ENCODE measurements around the gene HGFAC. TPM values are rescaled to one million over a fixed set of nuclear protein-coding genes. Genes with fewer than 3 reads are reported as not detected.

Gene HGFAC
- total RNA-seq, 1 donor from 2014 or later: 0.35 TPM

- no peak overlapping the region for H3K4me3 Mint-ChIP-seq (ENCODE audit: unreplicated experiment)
- no peaks in the 10 kb centered on the region for H3K9me3 Mint-ChIP-seq (ENCODE audit: low read depth)
- TF ChIP-seq CTCF (IDR thresholded peaks at IDR 0.05): no peak
- H3K27me3 Mint-ChIP-seq (ENCODE audit: low read depth): no peaks in the 10 kb centered on the region
- H3K4me1 Mint-ChIP-seq (ENCODE audit: low read depth): peaks cover 6% of the 10 kb centered on the region
- DNase-seq (ENCODE audit: low spot score): no peak
- H3K27ac Mint-ChIP-seq (ENCODE audit: unreplicated experiment): peak overlapping the region; percentile 36
- peaks cover 1% of the 10 kb centered on the region for H3K36me3 Mint-ChIP-seq (ENCODE audit: low read depth)
These were observed 5.5 kb upstream of the HGFAC start for GRCh38 chr4:3436048-3436797.

- TF ChIP-seq CTCF (IDR thresholded peaks at IDR 0.05): no peak
- peak overlapping the region; percentile 36 for H3K27ac Mint-ChIP-seq (ENCODE audit: unreplicated experiment)
- H3K4me1 Mint-ChIP-seq (ENCODE audit: low read depth): peaks cover 6% of the 10 kb centered on the region
- no peaks in the 10 kb centered on the region for H3K36me3 Mint-ChIP-seq (ENCODE audit: low read depth)
- DNase-seq (ENCODE audit: low spot score): no peak
- no peak overlapping the region for H3K4me3 Mint-ChIP-seq (ENCODE audit: unreplicated experiment)
- no peaks in the 10 kb centered on the region for H3K27me3 Mint-ChIP-seq (ENCODE audit: low read depth)
- H3K9me3 Mint-ChIP-seq (ENCODE audit: low read depth): no peaks in the 10 kb centered on the region
These were observed 4.8 kb upstream of the HGFAC start for GRCh38 chr4:3436798-3437581.

GRCh38 chr4:3437582-3437936, 4.2 kb upstream of the HGFAC start:
- no peak overlapping the region for H3K27ac Mint-ChIP-seq (ENCODE audit: unreplicated experiment)
- peaks cover 6% of the 10 kb centered on the region for H3K4me1 Mint-ChIP-seq (ENCODE audit: low read depth)

GRCh38 chr4:3437998-3438846, 3.5 kb upstream of the HGFAC start:
- no peaks in the 10 kb centered on the region for H3K9me3 Mint-ChIP-seq (ENCODE audit: low read depth)
- TF ChIP-seq CTCF (IDR thresholded peaks at IDR 0.05): no peak
- no peak overlapping the region for H3K27ac Mint-ChIP-seq (ENCODE audit: unreplicated experiment)

More at GRCh38 chr4:3437582-3437936, 4.2 kb upstream of the HGFAC start:
- DNase-seq (ENCODE audit: low spot score): no peak
- Mint-ChIP-seq H3K4me3 (ENCODE audit: unreplicated experiment) (no peak overlapping the region), H3K36me3 (ENCODE audit: low read depth) (no peaks in the 10 kb centered on the region), H3K27me3 (ENCODE audit: low read depth) (no peaks in the 10 kb centered on the region), H3K9me3 (ENCODE audit: low read depth) (no peaks in the 10 kb centered on the region)
- TF ChIP-seq CTCF (IDR thresholded peaks at IDR 0.05): no peak

GRCh38 chr4:3438847-3439180, 3.0 kb upstream of the HGFAC start:
- Mint-ChIP-seq H3K36me3 (ENCODE audit: low read depth) (no peaks in the 10 kb centered on the region), H3K27me3 (ENCODE audit: low read depth) (no peaks in the 10 kb centered on the region), H3K4me1 (ENCODE audit: low read depth) (peaks cover 6% of the 10 kb centered on the region), H3K27ac (ENCODE audit: unreplicated experiment) (no peak overlapping the region), H3K9me3 (ENCODE audit: low read depth) (no peaks in the 10 kb centered on the region), H3K4me3 (ENCODE audit: unreplicated experiment) (no peak overlapping the region)
- DNase-seq (ENCODE audit: low spot score): no peak
- no peak for TF ChIP-seq CTCF (IDR thresholded peaks at IDR 0.05)

More at GRCh38 chr4:3437998-3438846, 3.5 kb upstream of the HGFAC start:
- H3K27me3 Mint-ChIP-seq (ENCODE audit: low read depth): no peaks in the 10 kb centered on the region
- no peak overlapping the region for H3K4me3 Mint-ChIP-seq (ENCODE audit: unreplicated experiment)
- H3K36me3 Mint-ChIP-seq (ENCODE audit: low read depth): no peaks in the 10 kb centered on the region
- H3K4me1 Mint-ChIP-seq (ENCODE audit: low read depth): peaks cover 6% of the 10 kb centered on the region
- DNase-seq (ENCODE audit: low spot score): no peak
